PC-9 (cell line): ENCODE measurements around the gene MEF2A.

Source experiments
- EZH2 ChIP-seq: fragments of 200-600 bp; sonication (generic); IDR thresholded peaks from 2 replicates; pipeline ENCODE4 v1.8.0; 2017; ENCODE audit warnings: antibody characterized with exemption, low read depth
- TF ChIP-seq, protein P1 (sequence below): fragments of 200-600 bp; sonication (generic); conservative IDR thresholded peaks from 2 replicates; pipeline ENCODE4 v1.6.1; 2017; ENCODE audit warnings: mixed run types, antibody characterized with exemption, mild to moderate bottlenecking, moderate library complexity

- TF ChIP-seq EZH2: no peak
- TF ChIP-seq, protein P1, sequence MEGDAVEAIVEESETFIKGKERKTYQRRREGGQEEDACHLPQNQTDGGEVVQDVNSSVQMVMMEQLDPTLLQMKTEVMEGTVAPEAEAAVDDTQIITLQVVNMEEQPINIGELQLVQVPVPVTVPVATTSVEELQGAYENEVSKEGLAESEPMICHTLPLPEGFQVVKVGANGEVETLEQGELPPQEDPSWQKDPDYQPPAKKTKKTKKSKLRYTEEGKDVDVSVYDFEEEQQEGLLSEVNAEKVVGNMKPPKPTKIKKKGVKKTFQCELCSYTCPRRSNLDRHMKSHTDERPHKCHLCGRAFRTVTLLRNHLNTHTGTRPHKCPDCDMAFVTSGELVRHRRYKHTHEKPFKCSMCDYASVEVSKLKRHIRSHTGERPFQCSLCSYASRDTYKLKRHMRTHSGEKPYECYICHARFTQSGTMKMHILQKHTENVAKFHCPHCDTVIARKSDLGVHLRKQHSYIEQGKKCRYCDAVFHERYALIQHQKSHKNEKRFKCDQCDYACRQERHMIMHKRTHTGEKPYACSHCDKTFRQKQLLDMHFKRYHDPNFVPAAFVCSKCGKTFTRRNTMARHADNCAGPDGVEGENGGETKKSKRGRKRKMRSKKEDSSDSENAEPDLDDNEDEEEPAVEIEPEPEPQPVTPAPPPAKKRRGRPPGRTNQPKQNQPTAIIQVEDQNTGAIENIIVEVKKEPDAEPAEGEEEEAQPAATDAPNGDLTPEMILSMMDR: no peak
These were observed 48.3 kb downstream of the MEF2A start for GRCh38 chr15:99613887-99614647.
